ENCODE results near the gene CRBN. TPM values are rescaled to one million over a fixed set of nuclear protein-coding genes. Genes with fewer than 3 reads are reported as not detected.

CRBN gene
- total and polyA plus RNA-seq, 2 of the 13 experiments (the other 11 are each of a cell fraction or from before 2014, with no cell fraction given): 30.8 to 36.1 TPM

- TF ChIP-seq ZKSCAN5 (CRISPR knock-in tag; IDR thresholded peaks at IDR 0.05) (no peak), ZNF20 (CRISPR knock-in tag; IDR thresholded peaks at IDR 0.05) (no peak), SAFB2 (CRISPR knock-in tag; IDR thresholded peaks at IDR 0.05; ENCODE audit: borderline replicate concordance, low read depth) (peak; percentile 71), CENPT (CRISPR knock-in tag; IDR thresholded peaks at IDR 0.05; ENCODE audit: low read depth) (0 out of 2 replicates have a peak, but pooled peaks have one; percentile 19), SMC3 (IDR thresholded peaks at IDR 0.05; ENCODE audit: low read length) (no peak), ISL2 (CRISPR knock-in tag; IDR thresholded peaks at IDR 0.05) (peak; percentile 61; the same call in 1 of the 2 replicates), DDIT3 (CRISPR knock-in tag; IDR thresholded peaks at IDR 0.05) (no peak), ELF1 (CRISPR knock-in tag; IDR thresholded peaks at IDR 0.05) (peak; percentile 96), ZNF354B (CRISPR knock-in tag; IDR thresholded peaks at IDR 0.05) (0 out of 2 replicates have a peak, but pooled peaks have one; percentile 38), SKI (IDR thresholded peaks at IDR 0.05; ENCODE audit: partially characterized antibody) (peak; percentile 47), DRAP1 (CRISPR knock-in tag; IDR thresholded peaks at IDR 0.05) (peak; percentile 78), MLX (CRISPR knock-in tag; IDR thresholded peaks at IDR 0.05) (no peak), JDP2 (CRISPR knock-in tag; IDR thresholded peaks at IDR 0.05; ENCODE audit: borderline replicate concordance) (no peak), FOSL2 (CRISPR knock-in tag; IDR thresholded peaks at IDR 0.05) (peak; percentile 55), NFIB (CRISPR knock-in tag; IDR thresholded peaks at IDR 0.05; ENCODE audit: borderline replicate concordance) (no peak), DR1 (CRISPR knock-in tag; IDR thresholded peaks at IDR 0.05) (peak; percentile 51; the same call in 1 of the 2 replicates), AHDC1 (CRISPR knock-in tag; IDR thresholded peaks at IDR 0.05; ENCODE audit: borderline replicate concordance) (0 out of 2 replicates have a peak, but pooled peaks have one; percentile 0), ATF6 (CRISPR knock-in tag; conservative IDR thresholded peaks at IDR 0.05) (no peak; the same call in 1 of the 2 replicates), NFRKB (IDR thresholded peaks at IDR 0.05) (no peak), SP5 (CRISPR knock-in tag; IDR thresholded peaks at IDR 0.05; ENCODE audit: borderline replicate concordance, low read depth) (peak; percentile 22; the same call in 1 of the 2 replicates)
Measured at GRCh38 chr3:3126477-3127431, 52.7 kb downstream of the CRBN start, which contains the start of gene TRNT1 (continued).

Data from HepG2 (cell line).